Neural progenitor cell (in vitro differentiated cells): Measurements from ENCODE around the gene ZIC4. TPM values are rescaled to one million over a fixed set of nuclear protein-coding genes. Genes with fewer than 3 reads are reported as not detected.

Source experiments
- DNase-seq: peaks from one replicate; pipeline ENCODE4 v3.0.0-alpha.2; 2016; ENCODE audit warnings: low spot score
- H2AFZ ChIP-seq: fragments of 200-600 bp; sonication (generic); replicated peaks from 2 replicates; pipeline ENCODE4 v1.6.1; 2016; ENCODE audit warnings: antibody characterized with exemption
- H3F3A ChIP-seq: fragments of 200-600 bp; sonication (generic); 2 replicates; pipeline ENCODE4 v1.6.1; 2016; ENCODE audit warnings: antibody characterized with exemption, low read depth
- H3K27ac ChIP-seq: fragments of 200-600 bp; sonication (generic); 2 replicates; pipeline ENCODE4 v1.5.1; 2016; ENCODE audit warnings: mild to moderate bottlenecking
- H3K27me3 ChIP-seq: fragments of 200-600 bp; sonication (generic); 2 replicates; pipeline ENCODE4 v1.6.1; 2016; ENCODE audit warnings: mild to moderate bottlenecking, moderate library complexity
- H3K36me3 ChIP-seq: fragments of 200-600 bp; sonication (generic); 2 replicates; pipeline ENCODE4 v1.5.1; 2016
- H3K4me1 ChIP-seq: fragments of 200-600 bp; sonication (generic); 2 replicates; pipeline ENCODE4 v1.6.1; 2016; ENCODE audit warnings: mixed run types
- H3K4me2 ChIP-seq: fragments of 200-600 bp; sonication (generic); 2 replicates; pipeline ENCODE4 v1.6.1; 2016
- H3K4me3 ChIP-seq: fragments of 200-600 bp; sonication (generic); 2 replicates; pipeline ENCODE4 v1.5.1; 2016
- H3K79me2 ChIP-seq: fragments of 200-600 bp; sonication (generic); 2 replicates; pipeline ENCODE4 v1.6.1; 2016; ENCODE audit warnings: low read depth
- H3K9ac ChIP-seq: fragments of 200-600 bp; sonication (generic); 2 replicates; pipeline ENCODE4 v1.6.1; 2016
- H3K9me3 ChIP-seq: fragments of 200-600 bp; sonication (generic); 2 replicates; pipeline ENCODE4 v1.5.1; 2016; ENCODE audit warnings: low read depth
- H4K20me1 ChIP-seq: fragments of 200-600 bp; sonication (generic); 2 replicates; pipeline ENCODE4 v1.6.1; 2016; ENCODE audit warnings: low read depth
- H3K27ac Mint-ChIP-seq: 3 replicates; pipeline ENCODE4 v1.8.0; 2021; ENCODE audit warnings: mixed read lengths
- H3K27me3 Mint-ChIP-seq: 2 replicates; pipeline ENCODE4 v1.8.0; 2022; ENCODE audit warnings: low read depth, mild to moderate bottlenecking, inconsistent platforms, moderate library complexity, mixed read lengths; ENCODE audit not compliant: insufficient read depth
- H3K36me3 Mint-ChIP-seq: 3 replicates; pipeline ENCODE4 v1.8.0; 2021; ENCODE audit warnings: mixed read lengths
- H3K4me1 Mint-ChIP-seq: 3 replicates; pipeline ENCODE4 v1.8.0; 2021; ENCODE audit warnings: mixed read lengths
- H3K4me3 Mint-ChIP-seq: 3 replicates; pipeline ENCODE4 v1.8.0; 2021; ENCODE audit warnings: mild to moderate bottlenecking, moderate library complexity, mixed read lengths
- H3K9me3 Mint-ChIP-seq: 3 replicates; pipeline ENCODE4 v1.8.0; 2020; ENCODE audit warnings: mixed read lengths
- CTCF ChIP-seq: fragments of 200-600 bp; sonication (generic); IDR thresholded peaks from 2 replicates; pipeline ENCODE4 v1.5.1; 2017; ENCODE audit warnings: antibody characterized with exemption, mild to moderate bottlenecking
- EZH2 ChIP-seq: fragments of 200-600 bp; sonication (generic); IDR thresholded peaks from 2 replicates; pipeline ENCODE4 v1.6.1; 2017; ENCODE audit warnings: antibody characterized with exemption, mild to moderate bottlenecking, moderate library complexity
- EZH2phosphoT487 ChIP-seq: fragments of 200-600 bp; sonication (generic); IDR thresholded peaks from 2 replicates; pipeline ENCODE4 v1.6.1; 2017; ENCODE audit warnings: antibody characterized with exemption
- total RNA-seq: library from RNA; depleted of rRNA; stranded (reverse); fragments of >200 nt; gene quantifications from 2 replicates; pipeline ENCODE4 v1.2.3, GENCODE V29; 2015; ENCODE audit warnings: low replicate concordance

ZIC4 gene
- total RNA-seq, 1 donor from 2014 or later = 0.64 TPM

- H4K20me1 ChIP-seq = peaks cover 46% of the 10 kb centered on the region
- H3K4me3 ChIP-seq = peak overlapping the region; percentile 41
- H3K4me2 ChIP-seq = peak overlapping the region; percentile 75
- H3K79me2 ChIP-seq = no peaks in the 10 kb centered on the region
- H3K9ac ChIP-seq = no peak overlapping the region
- peaks cover 10% of the 10 kb centered on the region for H3K9me3 Mint-ChIP-seq
- H3K4me1 ChIP-seq = peaks cover 40% of the 10 kb centered on the region
- H3K4me3 Mint-ChIP-seq = peak overlapping the region; percentile 91
- H3K27me3 Mint-ChIP-seq = peaks cover 31% of the 10 kb centered on the region
- no peaks in the 10 kb centered on the region for H3K9me3 ChIP-seq
- H3K27ac Mint-ChIP-seq = peak overlapping the region; percentile 100
- peak overlapping the region; percentile 61 for H2AFZ ChIP-seq
- DNase-seq = peak; percentile 64
- H3K27ac ChIP-seq = no peak overlapping the region
- TF ChIP-seq EZH2 = peak; percentile 94
- no peak for TF ChIP-seq CTCF
- peak; percentile 87 for TF ChIP-seq EZH2phosphoT487
- H3F3A ChIP-seq = peaks cover 45% of the 10 kb centered on the region
- H3K27me3 ChIP-seq = peaks cover 100% of the 10 kb centered on the region
- H3K36me3 Mint-ChIP-seq = peaks cover 60% of the 10 kb centered on the region
- H3K36me3 ChIP-seq = no peaks in the 10 kb centered on the region
- H3K4me1 Mint-ChIP-seq = peaks cover 77% of the 10 kb centered on the region
Measured at GRCh38 chr3:147397875-147398812, 8.2 kb downstream of the ZIC4 start.

DNA sequence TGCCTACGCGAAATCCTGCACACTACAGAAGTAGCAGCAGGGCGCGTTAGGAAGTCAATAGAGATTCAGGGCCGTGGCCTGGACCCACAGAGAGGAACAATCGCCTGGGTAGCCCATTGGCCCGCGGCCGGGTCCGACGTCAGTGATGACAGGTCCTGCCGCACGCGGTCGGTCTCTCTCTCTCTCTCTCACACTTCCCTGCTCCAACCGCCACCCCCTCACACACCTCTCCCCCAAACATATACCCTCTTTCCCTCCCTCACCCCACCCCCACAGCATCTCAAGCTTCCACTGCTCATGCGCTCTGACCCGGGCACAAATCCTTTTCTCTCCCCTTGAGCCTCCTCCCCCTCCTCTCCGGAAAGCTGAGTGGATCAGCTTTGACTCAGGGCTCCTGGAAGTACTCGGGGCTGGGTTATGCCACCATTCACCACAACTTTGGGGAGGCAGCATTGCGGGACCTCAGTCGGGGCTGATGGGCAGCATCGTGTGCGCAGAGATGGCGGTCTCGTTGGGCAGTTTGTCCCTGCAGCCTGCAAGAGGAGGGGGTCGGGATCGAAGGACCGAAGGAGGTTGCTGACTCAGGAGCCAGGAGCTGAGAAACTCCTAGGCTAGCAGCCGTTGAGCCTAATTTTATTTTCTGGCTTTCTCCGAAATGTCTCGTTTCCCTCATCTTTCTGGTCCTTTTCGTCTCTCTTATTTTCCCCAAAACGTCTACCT is 9.0 kb downstream of the ZIC4 start:
- TF ChIP-seq EZH2phosphoT487 = no peak
- peak; percentile 41 for TF ChIP-seq CTCF
- TF ChIP-seq EZH2 = no peak
- Histone ChIP-seq H2AFZ (peak overlapping the region; percentile 61), H3K79me2 (no peaks in the 10 kb centered on the region), H3K4me3 (peak overlapping the region; percentile 41), H3K27me3 (peaks cover 100% of the 10 kb centered on the region), H3K4me1 (peaks cover 46% of the 10 kb centered on the region), H3K4me2 (peak overlapping the region; percentile 75), H3K27ac (no peak overlapping the region), H3K36me3 (no peaks in the 10 kb centered on the region), H3K9me3 (no peaks in the 10 kb centered on the region), H3K9ac (no peak overlapping the region), H4K20me1 (peaks cover 42% of the 10 kb centered on the region), H3F3A (peaks cover 50% of the 10 kb centered on the region)
- Mint-ChIP-seq H3K27me3 (peaks cover 35% of the 10 kb centered on the region), H3K4me1 (peaks cover 77% of the 10 kb centered on the region), H3K36me3 (peaks cover 62% of the 10 kb centered on the region), H3K4me3 (peak overlapping the region; percentile 91), H3K27ac (peak overlapping the region; percentile 100), H3K9me3 (peaks cover 12% of the 10 kb centered on the region)
- peak; percentile 85 for DNase-seq

DNA sequence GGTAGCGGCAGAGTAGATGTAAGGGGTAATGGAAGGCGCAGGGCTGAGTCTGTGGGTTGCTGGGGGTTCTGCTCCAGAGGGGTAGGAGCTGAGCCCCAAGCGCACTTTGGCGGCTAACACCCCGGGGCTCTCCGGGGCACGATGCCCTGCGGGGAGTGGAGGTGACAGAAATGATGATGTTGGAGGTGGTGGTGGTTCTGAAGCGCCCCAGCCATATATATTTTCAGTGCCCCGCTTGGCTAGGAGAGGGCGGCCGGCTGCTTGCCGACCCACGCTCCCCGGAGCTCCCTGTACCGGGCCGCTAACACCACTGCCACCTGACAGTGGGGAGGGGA is 9.7 kb downstream of the ZIC4 start:
- peaks cover 49% of the 10 kb centered on the region for H3K4me1 ChIP-seq
- H3K27me3 ChIP-seq = peaks cover 100% of the 10 kb centered on the region
- no peaks in the 10 kb centered on the region for H3K36me3 ChIP-seq
- Mint-ChIP-seq H3K27ac (peak overlapping the region; percentile 100), H3K4me1 (peaks cover 74% of the 10 kb centered on the region), H3K4me3 (peak overlapping the region; percentile 91), H3K36me3 (peaks cover 58% of the 10 kb centered on the region), H3K27me3 (peaks cover 38% of the 10 kb centered on the region), H3K9me3 (peaks cover 12% of the 10 kb centered on the region)
- H4K20me1 ChIP-seq = peaks cover 46% of the 10 kb centered on the region
- H3K9me3 ChIP-seq = no peaks in the 10 kb centered on the region
- H3K79me2 ChIP-seq = no peaks in the 10 kb centered on the region
- no peak overlapping the region for H3K27ac ChIP-seq
- peak overlapping the region; percentile 41 for H3K4me3 ChIP-seq
- no peak for TF ChIP-seq EZH2phosphoT487
- TF ChIP-seq CTCF = no peak
- TF ChIP-seq EZH2 = no peak
- H3F3A ChIP-seq = peaks cover 54% of the 10 kb centered on the region
- H2AFZ ChIP-seq = no peak overlapping the region
- H3K4me2 ChIP-seq = peak overlapping the region; percentile 75
- H3K9ac ChIP-seq = no peak overlapping the region
- no peak for DNase-seq
